ENCODE data around the gene LIPC. TPM values are rescaled to one million over a fixed set of nuclear protein-coding genes. Genes with fewer than 3 reads are reported as not detected.

The LIPC gene
- total and polyA plus RNA-seq, 4 donors = 0.17 to 0.99 (median 0.62) TPM

- no peak overlapping the region for H3K27ac ChIP-seq (ENCODE audit: low read depth, low read length)
- no peaks in the 10 kb centered on the region for H3K27me3 ChIP-seq (ENCODE audit: control insufficient read depth, insufficient read depth, low read length)
- no peak overlapping the region for H3K4me3 ChIP-seq (ENCODE audit: low read depth, low read length)
- no peaks in the 10 kb centered on the region for H3K36me3 ChIP-seq (ENCODE audit: control insufficient read depth, insufficient read depth, low read length)
- no peaks in the 10 kb centered on the region for H3K9me3 ChIP-seq (ENCODE audit: control insufficient read depth, insufficient read depth, low read length)
- 75% methylated on average over 2 of the region's 5 CpGs for WGBS (ENCODE audit: insufficient coverage)
- DNase-seq (ENCODE audit: low read depth in 4 of 6, low spot score in 6 of 6) = no peak
- H3K4me1 ChIP-seq (ENCODE audit: control insufficient read depth, insufficient read depth, low read length) = peaks cover 7% of the 10 kb centered on the region
Measured at GRCh38 chr15:58404020-58404419, 27.8 kb upstream of the LIPC start.

- peaks cover 7% of the 10 kb centered on the region for H3K4me1 ChIP-seq (ENCODE audit: control insufficient read depth, insufficient read depth, low read length)
- no peaks in the 10 kb centered on the region for H3K27me3 ChIP-seq (ENCODE audit: control insufficient read depth, insufficient read depth, low read length)
- WGBS (ENCODE audit: insufficient coverage) = 100% methylated on average over 1 of the region's 2 CpGs
Measured at GRCh38 chr15:58404722-58405121, 27.1 kb upstream of the LIPC start.

GRCh38 chr15:58405865-58406264, 25.9 kb upstream of the LIPC start:
- DNase-seq (ENCODE audit: low read depth in 4 of 6, low spot score in 6 of 6) = no peak
- Histone ChIP-seq H3K9me3 (ENCODE audit: control insufficient read depth, insufficient read depth, low read length) (no peaks in the 10 kb centered on the region), H3K4me3 (ENCODE audit: low read depth, low read length) (no peak overlapping the region), H3K27me3 (ENCODE audit: control insufficient read depth, insufficient read depth, low read length) (no peaks in the 10 kb centered on the region), H3K4me1 (ENCODE audit: control insufficient read depth, insufficient read depth, low read length) (peaks cover 7% of the 10 kb centered on the region), H3K27ac (ENCODE audit: low read depth, low read length) (no peak overlapping the region), H3K36me3 (ENCODE audit: control insufficient read depth, insufficient read depth, low read length) (no peaks in the 10 kb centered on the region)
- 100% methylated on average over 2 of the region's 3 CpGs for WGBS (ENCODE audit: insufficient coverage)

More at GRCh38 chr15:58404722-58405121, 27.1 kb upstream of the LIPC start:
- no peak for DNase-seq (ENCODE audit: low read depth in 4 of 6, low spot score in 6 of 6)
- no peaks in the 10 kb centered on the region for H3K9me3 ChIP-seq (ENCODE audit: control insufficient read depth, insufficient read depth, low read length)
- H3K4me3 ChIP-seq (ENCODE audit: low read depth, low read length) = no peak overlapping the region
- H3K36me3 ChIP-seq (ENCODE audit: control insufficient read depth, insufficient read depth, low read length) = no peaks in the 10 kb centered on the region
- H3K27ac ChIP-seq (ENCODE audit: low read depth, low read length) = no peak overlapping the region

- Histone ChIP-seq H3K4me1 (ENCODE audit: control insufficient read depth, insufficient read depth, low read length) (peaks cover 7% of the 10 kb centered on the region), H3K36me3 (ENCODE audit: control insufficient read depth, insufficient read depth, low read length) (no peaks in the 10 kb centered on the region), H3K9me3 (ENCODE audit: control insufficient read depth, insufficient read depth, low read length) (peaks cover 2% of the 10 kb centered on the region), H3K27me3 (ENCODE audit: control insufficient read depth, insufficient read depth, low read length) (no peaks in the 10 kb centered on the region), H3K4me3 (ENCODE audit: low read depth, low read length) (no peak overlapping the region), H3K27ac (ENCODE audit: low read depth, low read length) (no peak overlapping the region)
- WGBS (ENCODE audit: insufficient coverage) = 70% methylated on average over 2 of the region's 3 CpGs
- no peak for DNase-seq (ENCODE audit: low read depth in 4 of 6, low spot score in 6 of 6)
Measured at GRCh38 chr15:58406811-58407210, 25.0 kb upstream of the LIPC start.

GRCh38 chr15:58407236-58407775, 24.5 kb upstream of the LIPC start:
- H3K27ac ChIP-seq (ENCODE audit: low read depth, low read length) = no peak overlapping the region
- peaks cover 7% of the 10 kb centered on the region for H3K4me1 ChIP-seq (ENCODE audit: control insufficient read depth, insufficient read depth, low read length)
- no peaks in the 10 kb centered on the region for H3K36me3 ChIP-seq (ENCODE audit: control insufficient read depth, insufficient read depth, low read length)
- no CpG with 5 or more reads among the region's 1 CpG for WGBS (ENCODE audit: insufficient coverage)
- H3K4me3 ChIP-seq (ENCODE audit: low read depth, low read length) = no peak overlapping the region
- H3K27me3 ChIP-seq (ENCODE audit: control insufficient read depth, insufficient read depth, low read length) = no peaks in the 10 kb centered on the region
- DNase-seq (ENCODE audit: low read depth in 4 of 6, low spot score in 6 of 6) = peak in 2 of 6 donors; percentile 42 to 55
- peaks cover 2% of the 10 kb centered on the region for H3K9me3 ChIP-seq (ENCODE audit: control insufficient read depth, insufficient read depth, low read length)

- no peaks in the 10 kb centered on the region for H3K36me3 ChIP-seq (ENCODE audit: control insufficient read depth, insufficient read depth, low read length)
- 21% methylated on average over 2 of the region's 4 CpGs for WGBS (ENCODE audit: insufficient coverage)
- H3K4me3 ChIP-seq (ENCODE audit: low read depth, low read length) = no peak overlapping the region
- peaks cover 2% of the 10 kb centered on the region for H3K9me3 ChIP-seq (ENCODE audit: control insufficient read depth, insufficient read depth, low read length)
- H3K27ac ChIP-seq (ENCODE audit: low read depth, low read length) = no peak overlapping the region
- H3K27me3 ChIP-seq (ENCODE audit: control insufficient read depth, insufficient read depth, low read length) = no peaks in the 10 kb centered on the region
- DNase-seq (ENCODE audit: low read depth in 4 of 6, low spot score in 6 of 6) = peak in 1 of 6 donors; percentile 74
- H3K4me1 ChIP-seq (ENCODE audit: control insufficient read depth, insufficient read depth, low read length) = peaks cover 7% of the 10 kb centered on the region
Measured at GRCh38 chr15:58407778-58408177, 24.0 kb upstream of the LIPC start.

GRCh38 chr15:58409861-58410260, 21.9 kb upstream of the LIPC start:
- DNase-seq (ENCODE audit: low read depth in 4 of 6, low spot score in 6 of 6) = no peak
- Histone ChIP-seq H3K27ac (ENCODE audit: low read depth, low read length) (no peak overlapping the region), H3K36me3 (ENCODE audit: control insufficient read depth, insufficient read depth, low read length) (no peaks in the 10 kb centered on the region), H3K9me3 (ENCODE audit: control insufficient read depth, insufficient read depth, low read length) (peaks cover 2% of the 10 kb centered on the region), H3K4me3 (ENCODE audit: low read depth, low read length) (no peak overlapping the region), H3K4me1 (ENCODE audit: control insufficient read depth, insufficient read depth, low read length) (peaks cover 7% of the 10 kb centered on the region), H3K27me3 (ENCODE audit: control insufficient read depth, insufficient read depth, low read length) (no peaks in the 10 kb centered on the region)

- Histone ChIP-seq H3K27me3 (ENCODE audit: control insufficient read depth, insufficient read depth, low read length) (no peaks in the 10 kb centered on the region), H3K27ac (ENCODE audit: low read depth, low read length) (no peak overlapping the region), H3K4me3 (ENCODE audit: low read depth, low read length) (no peak overlapping the region), H3K4me1 (ENCODE audit: control insufficient read depth, insufficient read depth, low read length) (peaks cover 7% of the 10 kb centered on the region), H3K36me3 (ENCODE audit: control insufficient read depth, insufficient read depth, low read length) (no peaks in the 10 kb centered on the region), H3K9me3 (ENCODE audit: control insufficient read depth, insufficient read depth, low read length) (peaks cover 2% of the 10 kb centered on the region)
- DNase-seq (ENCODE audit: low read depth in 4 of 6, low spot score in 6 of 6) = no peak
- 76% methylated on average over 3 of the region's 4 CpGs for WGBS (ENCODE audit: insufficient coverage)
Measured at GRCh38 chr15:58410353-58410752, 21.4 kb upstream of the LIPC start.

GRCh38 chr15:58413253-58413652, 18.5 kb upstream of the LIPC start:
- Histone ChIP-seq H3K36me3 (ENCODE audit: control insufficient read depth, insufficient read depth, low read length) (no peaks in the 10 kb centered on the region), H3K4me1 (ENCODE audit: control insufficient read depth, insufficient read depth, low read length) (no peaks in the 10 kb centered on the region), H3K4me3 (ENCODE audit: low read depth, low read length) (no peak overlapping the region), H3K27ac (ENCODE audit: low read depth, low read length) (no peak overlapping the region), H3K27me3 (ENCODE audit: control insufficient read depth, insufficient read depth, low read length) (no peaks in the 10 kb centered on the region), H3K9me3 (ENCODE audit: control insufficient read depth, insufficient read depth, low read length) (peaks cover 2% of the 10 kb centered on the region)
- WGBS (ENCODE audit: insufficient coverage) = 100% methylated on average over 1 of the region's 3 CpGs
- no peak for DNase-seq (ENCODE audit: low read depth in 4 of 6, low spot score in 6 of 6)

GRCh38 chr15:58415636-58416035, 16.2 kb upstream of the LIPC start:
- no peaks in the 10 kb centered on the region for H3K36me3 ChIP-seq (ENCODE audit: control insufficient read depth, insufficient read depth, low read length)
- DNase-seq (ENCODE audit: low read depth in 4 of 6, low spot score in 6 of 6) = no peak
- peaks cover 2% of the 10 kb centered on the region for H3K9me3 ChIP-seq (ENCODE audit: control insufficient read depth, insufficient read depth, low read length)
- H3K27me3 ChIP-seq (ENCODE audit: control insufficient read depth, insufficient read depth, low read length) = no peaks in the 10 kb centered on the region
- H3K27ac ChIP-seq (ENCODE audit: low read depth, low read length) = no peak overlapping the region
- no peaks in the 10 kb centered on the region for H3K4me1 ChIP-seq (ENCODE audit: control insufficient read depth, insufficient read depth, low read length)
- no peak overlapping the region for H3K4me3 ChIP-seq (ENCODE audit: low read depth, low read length)
- WGBS (ENCODE audit: insufficient coverage) = no CpG with 5 or more reads among the region's 3 CpGs

Data from spinal cord (tissue), 10 donors.